Keratinocyte (primary cell): ENCODE data around the gene MC3R. TPM values are rescaled to one million over a fixed set of nuclear protein-coding genes. Genes with fewer than 3 reads are reported as not detected.

Experiments used
- DNase-seq: peaks from one replicate; pipeline ENCODE4 v3.0.0-alpha.2; 2011; ENCODE audit warnings: low read depth, missing footprints, low spot score
- FAIRE-seq: peaks from 2 replicates; lab custom pipeline; 2011; peaks lifted over from hg19 to GRCh38; lab: Jason Lieb, UNC
- H2AFZ ChIP-seq: 2 replicates; pipeline ENCODE4 v1.6.0; 2012; ENCODE audit warnings: low read length, control low read depth, inconsistent platforms; ENCODE audit not compliant: control insufficient read depth
- H3K27ac ChIP-seq: 2 replicates; pipeline ENCODE4 v1.5.1; 2011; ENCODE audit warnings: low read length; ENCODE audit not compliant: control insufficient read depth, insufficient read depth
- H3K27me3 ChIP-seq: 3 replicates; pipeline ENCODE4 v1.6.0; 2011; ENCODE audit warnings: low read length; ENCODE audit not compliant: control insufficient read depth, insufficient read depth; ENCODE audit errors: extremely low read depth
- H3K36me3 ChIP-seq, 2 experiments: 2 replicates in 1 of 2; 3 replicates in 1 of 2; pipeline ENCODE4 v1.5.1; 2011; ENCODE audit warnings: low read length in 2 of 2, mild to moderate bottlenecking in 1 of 2; ENCODE audit not compliant: control insufficient read depth in 2 of 2, insufficient read depth in 2 of 2; ENCODE audit errors: extremely low read depth in 1 of 2
- H3K4me1 ChIP-seq: 3 replicates; pipeline ENCODE4 v1.5.1; 2011; ENCODE audit warnings: low read length; ENCODE audit not compliant: control insufficient read depth, insufficient read depth; ENCODE audit errors: extremely low read depth
- H3K4me2 ChIP-seq: 3 replicates; pipeline ENCODE4 v1.6.0; 2011; ENCODE audit warnings: low read depth, low read length; ENCODE audit not compliant: control insufficient read depth, insufficient read depth; ENCODE audit errors: extremely low read depth
- H3K4me3 ChIP-seq, 3 experiments: fragments of 200-600 bp in 1 of 3; sonication (generic) in 1 of 3; 2 replicates in 2 of 3; 3 replicates in 1 of 3; pipeline ENCODE4 v1.5.1; 2011 to 2016; ENCODE audit warnings: low read length in 3 of 3, mild to moderate bottlenecking in 3 of 3, control low read depth in 2 of 3, inconsistent platforms in 1 of 3, low read depth in 1 of 3, mixed read lengths in 1 of 3, mixed run types in 1 of 3, moderate library complexity in 1 of 3; ENCODE audit not compliant: control insufficient read depth in 2 of 3, insufficient read depth in 2 of 3; ENCODE audit errors: extremely low read depth in 1 of 3
- H3K79me2 ChIP-seq: 2 replicates; pipeline ENCODE4 v1.6.0; 2012; ENCODE audit warnings: low read length; ENCODE audit not compliant: control insufficient read depth, insufficient read depth
- H3K9ac ChIP-seq: 3 replicates; pipeline ENCODE4 v1.6.0; 2011; ENCODE audit warnings: low read length; ENCODE audit not compliant: control insufficient read depth, insufficient read depth; ENCODE audit errors: extremely low read depth
- H3K9me1 ChIP-seq: 3 replicates; pipeline ENCODE4 v1.6.0; 2011; ENCODE audit warnings: low read length; ENCODE audit not compliant: control insufficient read depth, insufficient read depth; ENCODE audit errors: extremely low read depth
- H3K9me3 ChIP-seq: 2 replicates; pipeline ENCODE4 v1.5.1; 2012; ENCODE audit warnings: low read depth, low read length; ENCODE audit not compliant: control insufficient read depth
- H4K20me1 ChIP-seq: 3 replicates; pipeline ENCODE4 v1.6.0; 2011; ENCODE audit warnings: low read length; ENCODE audit not compliant: control insufficient read depth, insufficient read depth; ENCODE audit errors: extremely low read depth
- CTCF ChIP-seq, 3 experiments: IDR thresholded peaks in 1 of 3; conservative IDR thresholded peaks in 1 of 3; optimal IDR thresholded peaks in 1 of 3; 2 replicates in 2 of 3; 3 replicates in 1 of 3; pipeline versions ENCODE3 to v1.5.1; 2011; ENCODE audit warnings: low read length in 3 of 3, mild to moderate bottlenecking in 3 of 3, moderate library complexity in 2 of 3, control low read depth in 1 of 3, inconsistent platforms in 1 of 3; ENCODE audit not compliant: insufficient read depth in 2 of 3; ENCODE audit errors: extremely low read depth in 1 of 3
- EZH2 ChIP-seq: IDR thresholded peaks from one replicate; pipeline ENCODE4 v1.6.1; 2012; ENCODE audit warnings: inconsistent platforms, mild to moderate bottlenecking, low read length, moderate library complexity
- dilution Hi-C: fragments of 300-500 bp; cut with MboI; formaldehyde crosslinking; loops from one replicate; pipeline ENCODE4 v1.7.0; 2020; ENCODE audit warnings: low sequenced_read_pairs; ENCODE audit not compliant: extremely low pct_ligation_motif_present
- polyA plus RNA-seq, 5 experiments: library from polyadenylated mRNA; depleted of rRNA in 3 of 5; stranded (reverse) in 3 of 5; stranded (forward) in 1 of 5; unstranded in 1 of 5; fragments of >200 nt; gene quantifications; 1 replicate in 1 of 5; 2 replicates in 3 of 5; 3 replicates in 1 of 5; pipeline versions ENCODE4 v1.2.1 to v1.2.3, GENCODE V29; 2011 to 2012; ENCODE audit warnings: missing spikeins in 2 of 5, low read depth in 1 of 5, low replicate concordance in 1 of 5

Gene MC3R
- polyA plus RNA-seq, 1 donor (not counting 4 experiments of a cell fraction or from before 2014, with no cell fraction given): not detected

GRCh38 chr20:56257604-56258003 is 9.1 kb downstream of the MC3R start:
- FAIRE-seq (no peak), DNase-seq (no peak)
- H2AFZ ChIP-seq: no peak overlapping the region

GRCh38 chr20:56259948-56260347 is 11.4 kb downstream of the MC3R start:
- TF ChIP-seq EZH2: no peak
- no peak for TF ChIP-seq CTCF (optimal IDR thresholded peaks at IDR 0.05 in 1 of 3, IDR thresholded peaks at IDR 0.05 in 1 of 3, conservative IDR thresholded peaks at IDR 0.05 in 1 of 3; ENCODE audit: extremely low read depth in 1 of 3, insufficient read depth in 2 of 3, low read length in 3 of 3)
- Histone ChIP-seq H3K4me3 (no peak overlapping the region), H4K20me1 (no peaks in the 10 kb centered on the region), H3K9ac (no peak overlapping the region), H3K27me3 (no peaks in the 10 kb centered on the region), H3K9me3 (no peaks in the 10 kb centered on the region), H3K9me1 (no peaks in the 10 kb centered on the region), H3K4me1 (no peaks in the 10 kb centered on the region), H3K36me3 (no peaks in the 10 kb centered on the region), H3K27ac (no peak overlapping the region), H2AFZ (no peak overlapping the region), H3K79me2 (no peaks in the 10 kb centered on the region), H3K4me2 (no peak overlapping the region)
- DNase-seq (no peak), FAIRE-seq (no peak)
- dilution Hi-C loops: no loop called here

More at GRCh38 chr20:56257604-56258003, 9.1 kb downstream of the MC3R start:
- Histone ChIP-seq H3K27ac (no peak overlapping the region), H4K20me1 (no peaks in the 10 kb centered on the region), H3K79me2 (no peaks in the 10 kb centered on the region), H3K27me3 (no peaks in the 10 kb centered on the region), H3K9me3 (no peaks in the 10 kb centered on the region), H3K9me1 (no peaks in the 10 kb centered on the region), H3K9ac (no peak overlapping the region), H3K4me3 (no peak overlapping the region), H3K4me1 (no peaks in the 10 kb centered on the region), H3K4me2 (no peak overlapping the region), H3K36me3 (no peaks in the 10 kb centered on the region)
- TF ChIP-seq EZH2: no peak
- TF ChIP-seq CTCF (optimal IDR thresholded peaks at IDR 0.05 in 1 of 3, IDR thresholded peaks at IDR 0.05 in 1 of 3, conservative IDR thresholded peaks at IDR 0.05 in 1 of 3; ENCODE audit: extremely low read depth in 1 of 3, insufficient read depth in 2 of 3, low read length in 3 of 3): no peak
- dilution Hi-C loops: no loop called here
